HEK293 (cell line): ENCODE measurements around the gene CD28.

Experiments used
- ZNF513 ChIP-seq: fragments of 450-650 bp; IDR thresholded peaks from 2 replicates; pipeline ENCODE4 v1.5.1; 2018; ENCODE audit warnings: missing biosample characterization, missing genetic modification characterization
- ZNF558 ChIP-seq: fragments of 450-650 bp; formaldehyde crosslinking; IDR thresholded peaks from 2 replicates; pipeline ENCODE4 v1.5.1; 2016; ENCODE audit warnings: missing biosample characterization, missing genetic modification characterization

DNA sequence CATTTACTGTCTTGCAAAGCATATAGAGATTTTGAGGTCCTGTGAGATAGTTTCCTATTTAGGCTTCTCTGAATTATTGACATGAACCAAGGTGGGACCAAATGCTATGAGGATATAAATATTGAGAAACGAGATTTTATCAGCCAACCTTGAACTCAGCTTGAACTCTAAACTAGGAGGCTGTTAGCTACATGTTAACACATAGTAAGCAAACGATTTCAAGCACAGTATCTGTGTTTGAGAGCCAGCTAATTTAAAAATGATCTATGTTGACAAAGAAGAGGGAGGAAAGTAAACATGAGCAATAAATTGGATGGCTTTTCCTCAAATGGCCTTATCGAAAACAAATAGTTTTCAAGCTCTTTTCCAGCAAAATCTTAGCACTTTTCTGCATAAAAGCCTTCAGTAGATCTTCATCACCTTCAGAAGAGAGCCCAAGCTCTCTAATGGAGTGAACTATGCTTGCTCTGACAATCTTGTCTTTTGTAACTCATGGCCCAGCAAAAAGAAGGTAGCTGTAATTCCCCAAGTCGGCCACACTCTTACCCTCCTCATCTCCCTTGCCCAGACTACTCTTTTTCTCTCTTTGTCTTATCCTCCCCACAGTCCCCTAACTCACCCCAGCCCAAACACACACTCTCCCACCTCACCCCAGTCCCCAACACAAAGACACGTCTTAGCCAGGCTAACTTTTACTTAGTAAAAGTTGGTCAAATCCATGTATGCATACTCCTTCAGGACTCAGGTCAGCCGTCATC, 14.7 kb downstream of the CD28 start:
- no peak for TF ChIP-seq ZNF558 (tag by site-specific recombination)
- no peak for TF ChIP-seq ZNF513 (tag by site-specific recombination)
